Testis (tissue), 3 donors: Measurements from ENCODE around the gene CA10. TPM values are rescaled to one million over a fixed set of nuclear protein-coding genes. Genes with fewer than 3 reads are reported as not detected.

ENCODE experiments used
- DNase-seq: peaks from one replicate; pipeline ENCODE4 v3.0.0-alpha.2; 2019
- H3K27ac ChIP-seq, 2 donors: fragments of 200-600 bp; sonication (generic); one replicate each; pipeline ENCODE4 v1.5.1; 2019
- H3K27me3 ChIP-seq: fragments of 200-600 bp; sonication (generic); one replicate; pipeline ENCODE4 v1.5.1; 2019
- H3K36me3 ChIP-seq: fragments of 200-600 bp; sonication (generic); one replicate; pipeline ENCODE4 v1.5.1; 2017; ENCODE audit warnings: low read depth; ENCODE audit errors: missing control alignments
- H3K4me1 ChIP-seq: fragments of 200-600 bp; sonication (generic); one replicate; pipeline ENCODE4 v1.5.1; 2019
- H3K4me3 ChIP-seq, 2 donors: fragments of 200-600 bp; sonication (generic); one replicate each; pipeline ENCODE4 v1.5.1; 2017 to 2019
- H3K9me3 ChIP-seq: fragments of 200-600 bp; sonication (generic); one replicate; pipeline ENCODE4 v1.5.1; 2017
- POLR2A ChIP-seq: fragments of 450-650 bp; IDR thresholded peaks from one replicate; pipeline ENCODE4 v1.6.1; 2017; ENCODE audit warnings: antibody characterized with exemption, mild to moderate bottlenecking, moderate library complexity
- WGBS, 2 donors: methylation state at CpG; one replicate each; pipeline ENCODE4 v1.1.5; 2018; 5-methylcytosine and 5-hydroxymethylcytosine counted together
- intact Hi-C: fragments of 100-400 bp; cut with DNase I; formaldehyde crosslinking; loops from one replicate; pipeline ENCODE4 v1.15.1; 2023; ENCODE audit warnings: low total_unique reads
- polyA plus RNA-seq: library from polyadenylated mRNA; stranded (reverse); fragments of 350-450 nt; fragmentation: Illumina TruSeq; extraction: RNeasy Lipid Tissue Mini Kit (QIAGEN cat#74804); gene quantifications from one replicate; pipeline ENCODE4 v1.2.3, GENCODE V29; 2014; ENCODE audit warnings: low read depth, low replicate concordance; ENCODE audit not compliant: insufficient read depth
- total RNA-seq, 2 donors: library from RNA; depleted of rRNA; stranded (reverse); fragments of >200 nt; gene quantifications; one replicate each; pipeline ENCODE4 v1.2.3, GENCODE V29; 2016
- TF ChIP-seq, protein P1 (sequence below), 3 experiments: fragments of 450-650 bp in 2 of 3; fragments of 200-600 bp in 1 of 3; sonication (generic) in 1 of 3; IDR thresholded peaks; one replicate each; pipeline ENCODE4 v1.5.1; 2016 to 2019; ENCODE audit warnings: antibody characterized with exemption in 3 of 3, mild to moderate bottlenecking in 2 of 3, moderate library complexity in 1 of 3

CA10 gene
- total and polyA plus RNA-seq, 3 donors from 2014 or later, result 5.0 to 30.7 (median 5.3) TPM

GRCh38 chr17:51730303-51731050, 428.0 kb downstream of the CA10 start:
- TF ChIP-seq POLR2A, result no peak
- TF ChIP-seq, protein P1, sequence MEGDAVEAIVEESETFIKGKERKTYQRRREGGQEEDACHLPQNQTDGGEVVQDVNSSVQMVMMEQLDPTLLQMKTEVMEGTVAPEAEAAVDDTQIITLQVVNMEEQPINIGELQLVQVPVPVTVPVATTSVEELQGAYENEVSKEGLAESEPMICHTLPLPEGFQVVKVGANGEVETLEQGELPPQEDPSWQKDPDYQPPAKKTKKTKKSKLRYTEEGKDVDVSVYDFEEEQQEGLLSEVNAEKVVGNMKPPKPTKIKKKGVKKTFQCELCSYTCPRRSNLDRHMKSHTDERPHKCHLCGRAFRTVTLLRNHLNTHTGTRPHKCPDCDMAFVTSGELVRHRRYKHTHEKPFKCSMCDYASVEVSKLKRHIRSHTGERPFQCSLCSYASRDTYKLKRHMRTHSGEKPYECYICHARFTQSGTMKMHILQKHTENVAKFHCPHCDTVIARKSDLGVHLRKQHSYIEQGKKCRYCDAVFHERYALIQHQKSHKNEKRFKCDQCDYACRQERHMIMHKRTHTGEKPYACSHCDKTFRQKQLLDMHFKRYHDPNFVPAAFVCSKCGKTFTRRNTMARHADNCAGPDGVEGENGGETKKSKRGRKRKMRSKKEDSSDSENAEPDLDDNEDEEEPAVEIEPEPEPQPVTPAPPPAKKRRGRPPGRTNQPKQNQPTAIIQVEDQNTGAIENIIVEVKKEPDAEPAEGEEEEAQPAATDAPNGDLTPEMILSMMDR (IDR thresholded peaks at IDR 0.05), result no peak
- no peak for DNase-seq
- intact Hi-C loops, result no loop called here

GRCh38 chr17:51725185-51725584, 433.3 kb downstream of the CA10 start:
- H3K27me3 ChIP-seq, result no peaks in the 10 kb centered on the region
- intact Hi-C loops, result no loop called here
- WGBS, 2 donors, result 80 to 87% methylated on average over 3 of the region's 3 CpGs
- no peaks in the 10 kb centered on the region for H3K36me3 ChIP-seq
- DNase-seq, result no peak
- H3K9me3 ChIP-seq, result no peaks in the 10 kb centered on the region
- H3K4me3 ChIP-seq, result no peak overlapping the region
- TF ChIP-seq POLR2A, result no peak
- TF ChIP-seq, protein P1 (IDR thresholded peaks at IDR 0.05), result no peak
- no peak overlapping the region for H3K27ac ChIP-seq
- H3K4me1 ChIP-seq, result no peaks in the 10 kb centered on the region

More at GRCh38 chr17:51730303-51731050, 428.0 kb downstream of the CA10 start:
- H3K4me1 ChIP-seq, result no peaks in the 10 kb centered on the region
- H3K4me3 ChIP-seq, result no peak overlapping the region
- WGBS, 2 donors, result 81 to 89% methylated on average over 4 of the region's 4 CpGs
- no peaks in the 10 kb centered on the region for H3K9me3 ChIP-seq
- H3K27me3 ChIP-seq, result no peaks in the 10 kb centered on the region
- no peaks in the 10 kb centered on the region for H3K36me3 ChIP-seq
- H3K27ac ChIP-seq, result no peak overlapping the region

- DNase-seq, result no peak
- Histone ChIP-seq H3K27ac (no peak overlapping the region), H3K4me1 (no peaks in the 10 kb centered on the region), H3K9me3 (no peaks in the 10 kb centered on the region), H3K4me3 (no peak overlapping the region), H3K36me3 (no peaks in the 10 kb centered on the region), H3K27me3 (no peaks in the 10 kb centered on the region)
- intact Hi-C loops, result no loop called here
- TF ChIP-seq, protein P1 (IDR thresholded peaks at IDR 0.05), result no peak
- no peak for TF ChIP-seq POLR2A
- 86 to 91% methylated on average over 1 of the region's 1 CpG for WGBS, 2 donors
These were observed 434.4 kb downstream of the CA10 start for GRCh38 chr17:51724043-51724580.

DNA sequence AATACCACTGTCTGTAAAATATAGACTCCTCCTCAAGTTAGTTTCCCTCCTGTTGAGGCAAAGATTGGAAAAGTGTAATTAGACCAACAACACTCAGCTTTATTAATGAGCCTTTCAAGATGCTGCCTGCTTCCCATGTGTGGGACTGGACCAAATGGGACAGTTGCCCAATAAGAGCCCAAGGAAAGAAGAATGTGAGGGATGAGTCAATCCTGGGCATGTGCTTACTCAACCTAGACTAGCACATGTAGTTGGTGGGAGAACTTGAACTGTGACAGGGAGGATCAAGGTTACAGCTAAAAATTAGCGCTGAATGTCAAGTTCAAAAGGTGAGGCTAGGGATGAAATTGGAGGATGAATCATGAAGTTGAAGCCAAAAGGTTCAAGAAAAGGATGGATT, 435.5 kb downstream of the CA10 start:
- Histone ChIP-seq H3K4me1 (no peaks in the 10 kb centered on the region), H3K4me3 (no peak overlapping the region), H3K36me3 (no peaks in the 10 kb centered on the region), H3K27ac (no peak overlapping the region), H3K27me3 (no peaks in the 10 kb centered on the region), H3K9me3 (no peaks in the 10 kb centered on the region)
- WGBS, 2 donors, result 84 to 96% methylated on average over 1 of the region's 1 CpG
- intact Hi-C loops, result no loop called here
- no peak for DNase-seq
- no peak for TF ChIP-seq POLR2A
- TF ChIP-seq, protein P1 (IDR thresholded peaks at IDR 0.05), result no peak
